Nephron (organoid): ENCODE data around the gene ADAMTS16.
A peak's percentile ranks its signal among the peaks of the same experiment; 100 is the strongest.

Source experiments
- H3K27ac Mint-ChIP-seq, 3 experiments: 2 replicates each; pipeline ENCODE4 v1.8.0; 2020; ENCODE audit warnings: mixed read lengths in 3 of 3, mild to moderate bottlenecking in 2 of 3, moderate library complexity in 1 of 3
- H3K27me3 Mint-ChIP-seq: 2 replicates; pipeline ENCODE4 v1.8.0; 2021; ENCODE audit warnings: low read depth, mild to moderate bottlenecking, moderate library complexity, mixed read lengths
- H3K36me3 Mint-ChIP-seq: 2 replicates; pipeline ENCODE4 v1.8.0; 2020; ENCODE audit warnings: low read depth, mixed read lengths
- H3K4me1 Mint-ChIP-seq: 2 replicates; pipeline ENCODE4 v1.8.0; 2020; ENCODE audit warnings: mixed read lengths
- H3K4me3 Mint-ChIP-seq, 3 experiments: 2 replicates each; pipeline ENCODE4 v1.8.0; 2020; ENCODE audit warnings: mild to moderate bottlenecking in 3 of 3, mixed read lengths in 3 of 3, moderate library complexity in 2 of 3
- H3K9me3 Mint-ChIP-seq: 2 replicates; pipeline ENCODE4 v1.8.0; 2020; ENCODE audit warnings: mixed read lengths
- CTCF ChIP-seq, 3 experiments: fragments of 200-600 bp; sonication (generic); IDR thresholded peaks; one replicate each; pipeline ENCODE4 v1.5.0; 2021; ENCODE audit warnings: antibody characterized with exemption in 3 of 3; ENCODE audit not compliant: unreplicated experiment in 3 of 3

ADAMTS16 gene

GRCh38 chr5:5278201-5278814, 138.2 kb downstream of the ADAMTS16 start:
- Mint-ChIP-seq H3K4me1 (peaks cover 11% of the 10 kb centered on the region), H3K27me3 (no peaks in the 10 kb centered on the region), H3K27ac (peak overlapping the region; percentile 15 to 27 (median 18)), H3K36me3 (peaks cover 8% of the 10 kb centered on the region), H3K4me3 (no peak overlapping the region), H3K9me3 (peaks cover 3% of the 10 kb centered on the region)
- no peak for TF ChIP-seq CTCF (IDR thresholded peaks at IDR 0.05; ENCODE audit: unreplicated experiment in 3 of 3)

GRCh38 chr5:5278815-5279381, 138.8 kb downstream of the ADAMTS16 start:
- Mint-ChIP-seq H3K27ac (no peak overlapping the region), H3K4me1 (peaks cover 11% of the 10 kb centered on the region)
- TF ChIP-seq CTCF (IDR thresholded peaks at IDR 0.05; ENCODE audit: unreplicated experiment in 3 of 3): no peak

GRCh38 chr5:5285906-5286305, 145.8 kb downstream of the ADAMTS16 start:
- Mint-ChIP-seq H3K9me3 (peaks cover 12% of the 10 kb centered on the region), H3K36me3 (peaks cover 29% of the 10 kb centered on the region), H3K27me3 (peaks cover 7% of the 10 kb centered on the region), H3K4me1 (peaks cover 11% of the 10 kb centered on the region), H3K27ac (peak overlapping the region in 2 of 3 experiments; percentile 34 to 36), H3K4me3 (no peak overlapping the region)
- no peak for TF ChIP-seq CTCF (IDR thresholded peaks at IDR 0.05; ENCODE audit: unreplicated experiment in 3 of 3)

More at GRCh38 chr5:5278815-5279381, 138.8 kb downstream of the ADAMTS16 start:
- H3K4me3 Mint-ChIP-seq: no peak overlapping the region
- H3K27me3 Mint-ChIP-seq: no peaks in the 10 kb centered on the region
- H3K9me3 Mint-ChIP-seq: peaks cover 3% of the 10 kb centered on the region
- peaks cover 8% of the 10 kb centered on the region for H3K36me3 Mint-ChIP-seq

- peaks cover 11% of the 10 kb centered on the region for H3K4me1 Mint-ChIP-seq
- peaks cover 12% of the 10 kb centered on the region for H3K9me3 Mint-ChIP-seq
- H3K4me3 Mint-ChIP-seq: no peak overlapping the region
- H3K27me3 Mint-ChIP-seq: peaks cover 7% of the 10 kb centered on the region
- no peak for TF ChIP-seq CTCF (IDR thresholded peaks at IDR 0.05; ENCODE audit: unreplicated experiment in 3 of 3)
- peaks cover 27% of the 10 kb centered on the region for H3K36me3 Mint-ChIP-seq
- peak overlapping the region in 1 of 3 experiments; percentile 52 for H3K27ac Mint-ChIP-seq
These were observed 147.3 kb downstream of the ADAMTS16 start for GRCh38 chr5:5287419-5287818.

GRCh38 chr5:5288201-5288600, 148.1 kb downstream of the ADAMTS16 start:
- peak overlapping the region in 2 of 3 experiments; percentile 5 to 52 for H3K27ac Mint-ChIP-seq
- peaks cover 24% of the 10 kb centered on the region for H3K36me3 Mint-ChIP-seq
- peaks cover 11% of the 10 kb centered on the region for H3K4me1 Mint-ChIP-seq
- peaks cover 10% of the 10 kb centered on the region for H3K9me3 Mint-ChIP-seq
- TF ChIP-seq CTCF (IDR thresholded peaks at IDR 0.05; ENCODE audit: unreplicated experiment in 3 of 3): no peak
- no peak overlapping the region for H3K4me3 Mint-ChIP-seq
- H3K27me3 Mint-ChIP-seq: peaks cover 7% of the 10 kb centered on the region

- no peak overlapping the region for H3K4me3 Mint-ChIP-seq
- H3K27me3 Mint-ChIP-seq: peaks cover 7% of the 10 kb centered on the region
- H3K36me3 Mint-ChIP-seq: peaks cover 28% of the 10 kb centered on the region
- peak overlapping the region; percentile 35 to 65 (median 51) for H3K27ac Mint-ChIP-seq
- TF ChIP-seq CTCF (IDR thresholded peaks at IDR 0.05; ENCODE audit: unreplicated experiment in 3 of 3): no peak
- peaks cover 4% of the 10 kb centered on the region for H3K9me3 Mint-ChIP-seq
- peaks cover 11% of the 10 kb centered on the region for H3K4me1 Mint-ChIP-seq
These were observed 149.4 kb downstream of the ADAMTS16 start for GRCh38 chr5:5289537-5289936.
